ENCODE measurements around the gene CCDC187. TPM values are rescaled to one million over a fixed set of nuclear protein-coding genes. Genes with fewer than 3 reads are reported as not detected.

CCDC187 gene
- total RNA-seq, 1 experiment from 2014 or later = 0.04 TPM

DNA sequence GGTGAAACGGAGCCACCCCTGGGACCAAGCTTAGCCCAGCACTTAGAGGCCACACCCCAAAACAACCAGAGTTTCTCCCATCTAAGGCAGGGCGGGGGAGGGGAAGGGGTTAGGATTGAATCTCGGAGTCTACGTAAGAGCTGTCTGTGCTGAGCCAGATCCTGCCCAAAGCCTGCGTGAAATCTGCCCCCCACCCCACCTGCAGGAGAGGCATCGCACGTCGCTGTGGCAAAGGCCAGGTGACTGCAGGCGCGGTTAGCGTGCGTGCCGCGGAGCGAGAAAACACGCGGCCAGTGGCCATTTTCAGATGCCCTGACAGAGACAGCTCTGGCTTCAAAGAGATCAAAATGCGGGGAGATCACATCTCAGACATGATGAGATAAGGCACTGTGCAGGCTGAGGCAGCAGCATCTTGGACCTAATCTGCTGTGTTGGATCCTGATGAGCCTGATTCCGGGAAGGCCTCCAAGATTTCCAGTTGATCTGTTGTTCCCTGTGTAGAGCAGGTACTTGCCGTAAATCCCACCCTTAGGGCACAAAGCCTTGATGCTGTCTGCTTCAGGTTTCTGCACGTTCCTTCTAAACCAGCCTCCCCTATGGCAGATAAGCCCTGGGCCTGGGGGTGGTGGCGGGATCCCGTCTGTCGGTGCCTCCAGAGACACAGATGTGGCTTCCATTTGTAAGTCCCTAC is 55.8 kb downstream of the CCDC187 start:
- H3K36me3 Mint-ChIP-seq = no peaks in the 10 kb centered on the region
- no peak overlapping the region for H3K27ac Mint-ChIP-seq
- no peaks in the 10 kb centered on the region for H3K9me3 Mint-ChIP-seq
- ATAC-seq (no peak), DNase-seq (ENCODE audit: low spot score) (no peak)
- ChIA-PET CTCF (interaction anchor here (1.0 to 1.3 kb wide), 5 partner anchors 8 to 280 kb away, joined by 3 to 5 read pairs (median 4); partner anchors contain the start of gene DNLZ), POLR2A (no interaction called here)
- H3K4me1 Mint-ChIP-seq = peaks cover 33% of the 10 kb centered on the region
- no peak for TF ChIP-seq MYBL2 (CRISPR knock-in tag; IDR thresholded peaks at IDR 0.05)
- no peak for TF ChIP-seq TCF7 (CRISPR knock-in tag; IDR thresholded peaks at IDR 0.05; ENCODE audit: low read depth)
- TF ChIP-seq, protein P1, sequence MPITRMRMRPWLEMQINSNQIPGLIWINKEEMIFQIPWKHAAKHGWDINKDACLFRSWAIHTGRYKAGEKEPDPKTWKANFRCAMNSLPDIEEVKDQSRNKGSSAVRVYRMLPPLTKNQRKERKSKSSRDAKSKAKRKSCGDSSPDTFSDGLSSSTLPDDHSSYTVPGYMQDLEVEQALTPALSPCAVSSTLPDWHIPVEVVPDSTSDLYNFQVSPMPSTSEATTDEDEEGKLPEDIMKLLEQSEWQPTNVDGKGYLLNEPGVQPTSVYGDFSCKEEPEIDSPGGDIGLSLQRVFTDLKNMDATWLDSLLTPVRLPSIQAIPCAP (CRISPR knock-in tag; IDR thresholded peaks at IDR 0.05) = no peak
- TF ChIP-seq SP1 (CRISPR knock-in tag; conservative IDR thresholded peaks at IDR 0.05) = no peak
- no peak for TF ChIP-seq ATF3 (CRISPR knock-in tag; conservative IDR thresholded peaks at IDR 0.05)
- TF ChIP-seq RORB (CRISPR knock-in tag; IDR thresholded peaks at IDR 0.05) = no peak
- no peak for TF ChIP-seq ESRRA (CRISPR knock-in tag; IDR thresholded peaks at IDR 0.05; ENCODE audit: borderline replicate concordance)
- no peak for TF ChIP-seq EMX1 (CRISPR knock-in tag; IDR thresholded peaks at IDR 0.05)
- no peak for TF ChIP-seq MXD4 (CRISPR knock-in tag; IDR thresholded peaks at IDR 0.05; ENCODE audit: borderline replicate concordance)
- no peak for TF ChIP-seq HMGA2 (CRISPR knock-in tag; IDR thresholded peaks at IDR 0.05)
- no peak for TF ChIP-seq FOXK1 (CRISPR knock-in tag; IDR thresholded peaks at IDR 0.05)
- no peak overlapping the region for H3K4me3 Mint-ChIP-seq
- H3K27me3 Mint-ChIP-seq (ENCODE audit: low read depth) = peaks cover 7% of the 10 kb centered on the region

DNA sequence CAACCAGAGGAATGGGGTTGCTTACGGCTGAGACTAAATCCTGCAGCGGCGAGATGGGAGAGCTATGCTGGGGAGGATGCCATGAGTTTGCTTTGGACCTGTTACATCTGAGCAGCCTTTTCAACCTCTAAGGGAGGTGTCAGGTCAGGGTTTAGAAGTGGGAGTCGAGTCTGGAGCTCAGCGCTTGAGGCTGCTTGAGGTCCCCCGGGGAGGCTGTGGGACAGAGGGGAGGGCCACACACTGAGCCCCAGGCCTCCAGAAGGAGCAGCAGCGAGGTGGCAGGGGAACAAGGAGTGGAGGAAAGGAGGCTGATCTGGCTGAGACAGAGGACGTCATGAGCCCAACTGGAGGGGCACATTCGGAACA is 56.4 kb downstream of the CCDC187 start:
- no peak overlapping the region for H3K4me3 Mint-ChIP-seq
- DNase-seq (ENCODE audit: low spot score) = no peak

More for the DNA sequence above, 56.4 kb downstream of the CCDC187 start:
- H3K9me3 Mint-ChIP-seq = no peaks in the 10 kb centered on the region
- no peaks in the 10 kb centered on the region for H3K36me3 Mint-ChIP-seq
- ChIA-PET CTCF (interaction anchor here (1.0 to 1.3 kb wide), 5 partner anchors 9 to 280 kb away, joined by 3 to 5 read pairs (median 4); partner anchors contain the start of gene DNLZ), POLR2A (no interaction called here)
- H3K4me1 Mint-ChIP-seq = peaks cover 37% of the 10 kb centered on the region
- TF ChIP-seq ZNF317 (CRISPR knock-in tag; IDR thresholded peaks at IDR 0.05; ENCODE audit: borderline replicate concordance, low read depth) (no peak), IRF2 (CRISPR knock-in tag; IDR thresholded peaks at IDR 0.05; ENCODE audit: borderline replicate concordance, low read depth) (no peak), MLX (CRISPR knock-in tag; IDR thresholded peaks at IDR 0.05) (no peak), FOXK1 (CRISPR knock-in tag; IDR thresholded peaks at IDR 0.05) (no peak), ETV6 (CRISPR knock-in tag; IDR thresholded peaks at IDR 0.05) (no peak), ATF6 (CRISPR knock-in tag; IDR thresholded peaks at IDR 0.05) (no peak), FOXP4 (CRISPR knock-in tag; IDR thresholded peaks at IDR 0.05) (no peak), ELF4 (CRISPR knock-in tag; IDR thresholded peaks at IDR 0.05; ENCODE audit: low read depth) (no peak), CBFB (CRISPR knock-in tag; IDR thresholded peaks at IDR 0.05; ENCODE audit: low read depth) (no peak), TEAD4 (CRISPR knock-in tag; IDR thresholded peaks at IDR 0.05) (no peak), NFATC4 (CRISPR knock-in tag; IDR thresholded peaks at IDR 0.05) (no peak), SP1 (CRISPR knock-in tag; conservative IDR thresholded peaks at IDR 0.05) (no peak), ZNF416 (CRISPR knock-in tag; IDR thresholded peaks at IDR 0.05) (no peak), NR3C1 (CRISPR knock-in tag; conservative IDR thresholded peaks at IDR 0.05; ENCODE audit: low read depth) (no peak), SMAD4 (CRISPR knock-in tag; IDR thresholded peaks at IDR 0.05) (no peak)
- TF ChIP-seq, protein P2, sequence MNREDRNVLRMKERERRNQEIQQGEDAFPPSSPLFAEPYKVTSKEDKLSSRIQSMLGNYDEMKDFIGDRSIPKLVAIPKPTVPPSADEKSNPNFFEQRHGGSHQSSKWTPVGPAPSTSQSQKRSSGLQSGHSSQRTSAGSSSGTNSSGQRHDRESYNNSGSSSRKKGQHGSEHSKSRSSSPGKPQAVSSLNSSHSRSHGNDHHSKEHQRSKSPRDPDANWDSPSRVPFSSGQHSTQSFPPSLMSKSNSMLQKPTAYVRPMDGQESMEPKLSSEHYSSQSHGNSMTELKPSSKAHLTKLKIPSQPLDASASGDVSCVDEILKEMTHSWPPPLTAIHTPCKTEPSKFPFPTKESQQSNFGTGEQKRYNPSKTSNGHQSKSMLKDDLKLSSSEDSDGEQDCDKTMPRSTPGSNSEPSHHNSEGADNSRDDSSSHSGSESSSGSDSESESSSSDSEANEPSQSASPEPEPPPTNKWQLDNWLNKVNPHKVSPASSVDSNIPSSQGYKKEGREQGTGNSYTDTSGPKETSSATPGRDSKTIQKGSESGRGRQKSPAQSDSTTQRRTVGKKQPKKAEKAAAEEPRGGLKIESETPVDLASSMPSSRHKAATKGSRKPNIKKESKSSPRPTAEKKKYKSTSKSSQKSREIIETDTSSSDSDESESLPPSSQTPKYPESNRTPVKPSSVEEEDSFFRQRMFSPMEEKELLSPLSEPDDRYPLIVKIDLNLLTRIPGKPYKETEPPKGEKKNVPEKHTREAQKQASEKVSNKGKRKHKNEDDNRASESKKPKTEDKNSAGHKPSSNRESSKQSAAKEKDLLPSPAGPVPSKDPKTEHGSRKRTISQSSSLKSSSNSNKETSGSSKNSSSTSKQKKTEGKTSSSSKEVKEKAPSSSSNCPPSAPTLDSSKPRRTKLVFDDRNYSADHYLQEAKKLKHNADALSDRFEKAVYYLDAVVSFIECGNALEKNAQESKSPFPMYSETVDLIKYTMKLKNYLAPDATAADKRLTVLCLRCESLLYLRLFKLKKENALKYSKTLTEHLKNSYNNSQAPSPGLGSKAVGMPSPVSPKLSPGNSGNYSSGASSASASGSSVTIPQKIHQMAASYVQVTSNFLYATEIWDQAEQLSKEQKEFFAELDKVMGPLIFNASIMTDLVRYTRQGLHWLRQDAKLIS (CRISPR knock-in tag; IDR thresholded peaks at IDR 0.05; ENCODE audit: borderline replicate concordance) = no peak
- peaks cover 7% of the 10 kb centered on the region for H3K27me3 Mint-ChIP-seq (ENCODE audit: low read depth)
- no peak overlapping the region for H3K27ac Mint-ChIP-seq
- no peak for ATAC-seq
